Activated CD4-positive, alpha-beta T cell treated with anti-CD3 and anti-CD28 coated beads, Interleukin-2, amount 50 U/mL, for 48 hours (primary cell): ENCODE results near the gene CD44.
"Not testable (repeated sequence)": the region's sequence is repeated elsewhere in the genome, so short reads cannot be mapped to it uniquely, and the experiment has no call there.

Source experiments
- DNase-seq, 2 experiments: peaks; one replicate each; pipeline ENCODE4 v3.0.0-alpha.2; 2020

CD44 gene

DNA sequence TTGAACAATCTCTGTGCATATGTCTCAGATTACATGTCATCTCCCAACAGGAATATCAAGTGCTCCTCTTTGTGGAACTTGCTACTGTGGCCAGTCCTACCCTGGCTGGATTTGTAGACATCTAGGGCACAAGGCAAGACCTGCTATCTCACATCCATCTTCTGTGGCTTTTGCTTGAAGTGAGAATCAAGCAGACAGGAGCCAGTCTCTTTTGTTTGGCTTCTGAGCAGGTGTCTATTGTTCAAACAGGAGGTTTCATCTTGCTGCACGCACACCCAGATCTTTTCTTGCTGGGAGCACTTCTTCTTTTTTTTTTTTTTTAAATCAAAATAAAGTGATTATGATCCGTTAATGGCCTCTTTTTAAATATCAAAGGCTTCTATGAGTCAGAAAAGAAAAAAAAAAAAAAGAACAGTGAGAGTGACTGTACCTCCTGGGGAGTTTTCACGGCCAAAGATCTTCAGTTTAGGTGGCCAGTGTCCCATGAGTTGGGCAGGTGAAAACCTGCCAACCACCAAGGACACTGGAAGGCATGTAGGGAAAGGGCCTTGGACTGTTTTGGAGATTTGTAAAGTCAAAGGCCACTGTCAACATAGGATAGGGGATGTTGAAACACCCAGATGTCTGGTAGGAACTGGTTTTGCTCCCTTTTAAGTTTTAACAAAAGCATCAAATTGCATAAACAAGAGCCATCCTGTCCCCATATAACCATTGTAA lies 78.1 kb downstream of the CD44 start:
- DNase-seq = no peak

DNA sequence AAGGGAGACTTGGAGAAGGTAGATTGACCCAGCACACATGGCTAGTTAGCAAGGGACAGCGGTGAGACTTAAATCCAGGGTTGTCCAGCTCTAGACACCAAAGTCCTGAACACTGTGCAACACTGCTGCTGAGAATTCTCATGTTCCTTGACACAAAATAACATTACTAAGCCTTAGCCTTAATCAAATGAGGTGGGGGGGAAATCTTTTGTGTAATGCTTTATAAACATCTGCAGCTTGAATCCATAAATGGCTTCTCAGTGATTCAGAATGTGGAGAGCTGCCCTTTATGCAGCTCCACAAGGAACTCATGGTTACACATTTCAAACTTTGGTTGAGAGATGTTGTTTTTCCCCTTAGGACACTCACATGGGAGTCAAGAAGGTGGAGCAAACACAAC lies 80.0 kb downstream of the CD44 start:
- DNase-seq = no peak

DNA sequence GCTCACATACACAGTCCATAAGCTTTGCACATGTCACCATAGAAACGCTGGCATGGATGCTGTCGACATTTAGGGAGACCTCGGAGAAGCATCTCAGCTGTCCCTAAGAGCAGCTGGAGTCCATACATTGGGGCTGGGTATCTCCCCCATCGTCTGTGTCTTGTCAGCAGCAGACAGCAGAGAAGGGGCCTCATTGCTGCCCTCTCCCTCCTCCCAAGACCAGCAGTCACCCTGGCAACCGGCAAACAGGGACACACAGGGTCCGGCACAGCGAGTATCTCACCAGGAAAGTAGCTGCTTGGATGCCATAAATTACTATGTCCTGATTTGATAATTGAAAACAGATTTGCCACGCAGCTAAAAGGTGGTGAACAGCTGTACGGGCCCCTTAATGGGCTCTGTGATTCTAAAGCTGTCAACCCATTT lies 84.4 kb downstream of the CD44 start:
- DNase-seq = no peak

DNA sequence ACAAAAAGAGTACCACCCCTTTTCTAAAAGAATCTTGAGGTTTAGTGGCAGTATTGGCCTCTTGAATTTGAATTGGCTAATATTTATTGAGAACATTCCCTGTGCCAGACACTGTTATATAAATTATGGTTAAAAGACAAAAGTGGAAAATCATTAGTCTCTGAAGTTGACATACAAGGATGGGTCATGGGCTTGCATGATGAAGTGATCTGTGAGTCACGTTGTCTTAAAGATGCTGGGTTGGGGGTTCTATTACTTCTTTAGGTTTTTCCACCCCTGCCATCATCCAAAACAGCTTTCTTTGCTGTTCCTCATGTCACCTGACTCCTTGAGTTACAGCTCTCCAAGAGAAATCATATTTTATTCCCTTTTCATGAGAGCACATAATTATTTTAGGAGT lies 85.0 kb downstream of the CD44 start:
- DNase-seq = no peak

DNA sequence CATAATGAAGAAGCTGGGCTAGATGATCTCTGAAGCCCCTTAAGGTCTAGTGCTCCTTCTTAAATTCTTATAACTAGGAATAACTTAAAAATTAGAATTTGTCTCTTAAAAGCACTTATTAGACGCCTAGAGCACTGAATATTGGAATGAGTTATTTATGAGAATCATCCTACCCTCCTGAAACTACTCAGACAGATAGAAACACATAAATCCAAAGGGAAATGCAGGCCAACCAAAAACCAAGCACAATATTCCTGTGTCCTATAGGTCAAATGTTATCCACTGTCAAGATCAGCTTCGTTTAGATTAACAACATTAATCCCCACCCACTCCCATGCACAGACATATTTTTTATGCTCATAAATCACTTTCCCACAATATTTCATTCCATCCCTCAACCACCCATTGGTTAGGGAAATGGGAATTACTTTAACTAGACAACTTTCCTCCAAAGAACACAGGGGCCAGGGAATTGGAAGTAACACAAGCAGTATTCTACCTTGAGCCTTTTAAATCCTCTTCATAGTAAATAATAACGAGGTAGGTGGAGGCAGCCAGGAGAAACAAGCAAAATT lies 87.1 kb downstream of the CD44 start:
- DNase-seq = no peak

DNA sequence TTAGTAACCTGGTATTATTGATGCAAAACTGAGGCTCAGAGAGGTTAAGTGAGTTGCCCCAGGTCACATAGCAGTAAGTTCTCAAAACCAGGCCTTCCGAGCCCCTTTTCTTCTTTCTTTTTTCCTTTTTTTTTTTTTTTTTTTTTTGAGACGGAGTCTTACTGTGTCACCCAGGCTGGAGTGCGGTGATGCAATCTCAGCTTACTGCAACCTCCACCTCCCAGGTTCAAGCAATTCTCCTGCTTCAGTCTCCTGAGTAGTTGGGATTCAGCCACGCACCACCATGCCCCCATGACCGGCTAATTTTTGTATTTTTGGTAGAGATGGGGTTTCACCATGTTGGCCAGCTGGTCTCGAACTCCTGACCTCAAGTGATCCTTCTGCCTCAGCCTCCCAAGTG lies 87.8 kb downstream of the CD44 start:
- DNase-seq = not testable (repeated sequence)

DNA sequence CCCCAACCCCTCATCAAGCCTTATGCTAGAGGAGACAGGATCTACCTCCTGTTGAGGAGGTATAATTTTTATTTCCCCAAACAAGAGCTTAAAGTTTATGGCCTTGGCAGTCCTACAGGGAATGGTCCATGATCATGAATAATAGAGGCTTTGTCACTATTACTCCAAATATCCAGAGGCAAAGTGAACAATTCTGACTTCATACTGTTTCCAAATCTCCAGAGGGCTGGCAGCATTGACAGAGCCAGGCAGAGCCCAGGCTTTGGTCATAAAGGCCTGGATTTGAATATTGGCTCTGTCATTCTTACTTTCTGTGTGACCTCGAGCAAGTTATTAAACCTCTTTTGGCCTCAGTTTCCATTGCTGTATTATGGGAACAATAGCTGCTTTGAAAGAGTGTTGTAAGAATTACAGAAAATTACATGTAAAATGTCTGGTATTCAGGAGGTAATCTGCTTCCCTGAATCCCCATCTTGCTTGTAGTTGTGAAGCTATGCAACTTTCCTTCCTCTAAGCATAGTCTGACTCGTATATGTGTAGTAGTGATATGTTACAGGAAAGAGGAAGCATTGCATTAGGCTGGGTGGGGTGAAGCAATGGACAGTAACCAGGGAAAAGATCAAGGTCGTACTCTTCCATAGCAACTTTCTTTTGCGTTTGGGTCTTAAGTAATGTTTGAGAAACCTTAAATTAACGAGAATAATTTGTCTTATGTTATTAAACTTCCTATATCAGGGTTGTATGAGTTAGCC lies 88.8 kb downstream of the CD44 start:
- DNase-seq = no peak

DNA sequence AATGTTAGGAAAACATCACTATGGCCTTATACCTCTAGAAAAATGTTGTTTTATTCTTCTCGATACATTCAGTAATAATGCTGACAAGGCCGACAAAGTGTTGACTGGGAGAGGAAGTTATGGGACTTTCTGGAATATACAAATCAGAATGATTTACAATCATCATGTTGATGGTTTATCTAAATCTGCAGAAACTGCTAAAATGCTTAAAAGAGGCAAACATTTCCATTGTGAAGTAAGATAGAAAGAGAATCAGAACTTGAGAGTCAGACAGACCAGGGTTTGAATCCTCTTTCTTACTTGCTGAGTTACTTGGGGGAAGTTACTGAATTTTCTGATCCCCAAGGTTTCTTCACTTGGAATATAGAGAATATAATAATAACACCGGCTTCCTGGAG lies 89.4 kb downstream of the CD44 start:
- DNase-seq = no peak

DNA sequence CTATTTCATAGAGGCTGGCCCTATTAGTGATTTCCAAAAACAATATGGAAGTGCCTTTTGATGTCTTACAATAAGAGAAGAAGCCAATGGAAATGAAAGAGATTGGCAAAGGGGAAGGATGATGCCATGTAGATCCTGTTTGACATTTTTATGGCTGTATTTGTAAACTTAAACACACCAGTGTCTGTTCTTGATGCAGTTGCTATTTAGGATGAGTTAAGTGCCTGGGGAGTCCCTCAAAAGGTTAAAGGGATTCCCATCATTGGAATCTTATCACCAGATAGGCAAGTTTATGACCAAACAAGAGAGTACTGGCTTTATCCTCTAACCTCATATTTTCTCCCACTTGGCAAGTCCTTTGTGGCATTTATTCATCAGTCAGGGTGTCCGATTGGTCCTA lies 91.4 kb downstream of the CD44 start:
- no peak for DNase-seq

DNA sequence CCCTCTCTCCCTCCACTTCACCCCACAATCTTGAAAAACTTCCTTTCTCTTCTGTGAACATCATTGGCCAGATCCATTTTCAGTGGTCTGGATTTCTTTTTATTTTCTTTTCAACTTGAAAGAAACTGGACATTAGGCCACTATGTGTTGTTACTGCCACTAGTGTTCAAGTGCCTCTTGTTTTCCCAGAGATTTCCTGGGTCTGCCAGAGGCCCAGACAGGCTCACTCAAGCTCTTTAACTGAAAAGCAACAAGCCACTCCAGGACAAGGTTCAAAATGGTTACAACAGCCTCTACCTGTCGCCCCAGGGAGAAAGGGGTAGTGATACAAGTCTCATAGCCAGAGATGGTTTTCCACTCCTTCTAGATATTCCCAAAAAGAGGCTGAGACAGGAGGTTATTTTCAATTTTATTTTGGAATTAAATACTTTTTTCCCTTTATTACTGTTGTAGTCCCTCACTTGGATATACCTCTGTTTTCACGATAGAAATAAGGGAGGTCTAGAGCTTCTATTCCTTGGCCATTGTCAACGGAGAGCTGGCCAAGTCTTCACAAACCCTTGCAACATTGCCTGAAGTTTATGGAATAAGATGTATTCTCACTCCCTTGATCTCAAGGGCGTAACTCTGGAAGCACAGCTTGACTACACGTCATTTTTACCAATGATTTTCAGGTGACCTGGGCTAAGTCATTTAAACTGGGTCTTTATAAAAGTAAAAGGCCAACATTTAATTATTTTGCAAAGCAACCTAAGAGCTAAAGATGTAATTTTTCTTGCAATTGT lies 92.3 kb downstream of the CD44 start:
- no peak for DNase-seq

DNA sequence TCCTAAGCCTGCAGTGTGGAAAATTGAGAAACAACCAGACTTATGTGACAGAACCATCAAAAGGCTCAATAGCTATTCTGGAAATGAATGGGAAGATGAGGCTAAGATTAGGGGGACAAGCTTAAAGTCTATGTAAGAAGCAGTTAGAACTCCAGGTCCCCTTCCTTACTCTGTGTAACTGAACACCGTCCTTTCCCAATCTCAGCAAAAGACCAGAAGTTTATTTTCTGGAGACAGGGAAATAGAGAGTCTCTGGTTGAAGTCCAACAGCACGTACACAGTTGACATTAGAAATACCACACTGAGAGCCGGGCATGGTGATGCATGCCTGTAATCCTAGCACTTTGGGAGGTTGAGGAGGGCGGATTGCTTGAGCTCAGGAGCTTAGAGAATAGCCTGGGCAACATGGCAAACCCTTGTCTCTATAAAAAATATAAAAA lies 93.9 kb downstream of the CD44 start:
- DNase-seq = no peak

DNA sequence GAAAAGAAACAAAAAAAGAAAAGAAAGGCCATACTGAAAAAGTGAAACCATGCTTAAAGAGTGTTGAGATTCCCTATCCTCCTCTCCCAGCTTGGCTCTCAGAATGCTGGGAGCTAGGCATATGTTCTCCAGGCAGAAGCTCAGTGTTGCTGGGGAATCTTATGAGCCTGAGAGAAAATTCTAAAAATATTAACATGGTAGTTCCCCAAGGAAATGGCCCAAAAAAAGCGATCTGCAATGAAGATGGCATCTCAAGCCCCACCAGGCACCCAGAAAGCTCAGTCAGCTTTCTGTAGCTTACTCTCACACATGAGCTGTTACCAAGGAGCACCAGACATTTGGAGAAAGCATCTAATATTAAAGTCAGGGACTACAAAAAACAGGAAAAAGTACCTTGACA lies 94.5 kb downstream of the CD44 start:
- no peak for DNase-seq

DNA sequence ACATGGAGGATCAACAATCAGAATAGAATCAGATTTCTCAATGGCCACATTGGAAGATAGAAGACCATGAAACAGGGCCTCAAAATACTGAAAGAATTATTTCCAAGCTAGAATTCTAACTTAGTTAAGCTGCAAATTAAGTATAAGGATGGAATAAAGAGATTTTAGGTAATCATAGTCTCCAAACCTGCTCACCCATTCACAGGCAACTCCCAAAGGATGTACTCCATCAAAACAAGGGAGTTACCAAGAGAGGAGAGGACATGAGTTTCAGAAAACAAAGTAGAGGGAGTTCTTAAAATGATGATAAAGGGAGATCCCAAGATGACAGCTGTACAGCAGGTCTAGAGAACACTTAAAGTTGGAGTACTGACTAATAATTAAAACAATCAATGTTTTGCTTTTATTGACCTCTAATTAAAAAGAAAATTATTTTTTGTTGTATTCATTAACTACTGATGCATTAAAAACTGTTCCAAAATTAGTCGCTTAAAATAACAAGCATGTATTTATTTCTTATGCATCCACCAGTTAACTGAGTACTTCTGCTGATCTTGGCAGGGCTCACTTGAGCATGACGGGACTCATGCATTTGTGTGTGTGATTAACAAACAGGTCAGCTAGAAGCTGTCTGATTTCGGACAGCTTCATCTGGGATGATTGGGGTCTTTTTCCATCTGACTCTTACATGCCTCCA lies 95.6 kb downstream of the CD44 start:
- no peak for DNase-seq

DNA sequence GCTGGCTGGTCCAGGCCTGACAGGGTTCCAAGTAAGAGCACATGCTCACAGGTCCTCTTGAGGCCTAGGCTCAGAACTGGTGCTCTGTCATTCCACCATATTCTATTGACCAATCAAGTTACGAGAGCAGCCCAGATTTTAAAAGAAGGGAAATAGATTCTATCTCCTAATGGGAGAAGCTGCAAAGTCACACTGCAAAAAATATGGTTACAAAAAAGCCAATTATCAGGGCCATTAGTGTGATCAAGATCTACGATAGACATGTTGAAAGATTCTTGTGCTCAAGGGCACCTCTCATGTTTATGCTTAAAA lies 96.1 kb downstream of the CD44 start:
- DNase-seq = no peak

DNA sequence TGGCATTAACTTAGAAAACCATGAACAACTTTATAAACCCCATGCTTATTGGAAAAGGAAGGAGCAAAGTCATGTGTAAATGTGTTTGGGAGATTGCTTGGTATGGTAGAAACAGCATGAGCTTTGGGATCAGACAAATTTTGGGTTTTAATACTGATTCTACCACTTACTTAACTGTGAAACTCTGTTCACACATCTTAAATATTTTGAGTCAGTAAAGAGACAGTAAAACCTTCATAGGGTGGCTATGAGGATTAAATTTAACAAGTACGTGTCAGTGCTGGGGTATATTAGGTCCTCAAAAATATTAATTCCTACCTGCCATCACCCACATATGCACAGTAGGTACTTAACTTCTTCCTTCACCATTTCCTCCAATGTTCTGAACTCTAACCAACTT lies 96.5 kb downstream of the CD44 start:
- DNase-seq = no peak

DNA sequence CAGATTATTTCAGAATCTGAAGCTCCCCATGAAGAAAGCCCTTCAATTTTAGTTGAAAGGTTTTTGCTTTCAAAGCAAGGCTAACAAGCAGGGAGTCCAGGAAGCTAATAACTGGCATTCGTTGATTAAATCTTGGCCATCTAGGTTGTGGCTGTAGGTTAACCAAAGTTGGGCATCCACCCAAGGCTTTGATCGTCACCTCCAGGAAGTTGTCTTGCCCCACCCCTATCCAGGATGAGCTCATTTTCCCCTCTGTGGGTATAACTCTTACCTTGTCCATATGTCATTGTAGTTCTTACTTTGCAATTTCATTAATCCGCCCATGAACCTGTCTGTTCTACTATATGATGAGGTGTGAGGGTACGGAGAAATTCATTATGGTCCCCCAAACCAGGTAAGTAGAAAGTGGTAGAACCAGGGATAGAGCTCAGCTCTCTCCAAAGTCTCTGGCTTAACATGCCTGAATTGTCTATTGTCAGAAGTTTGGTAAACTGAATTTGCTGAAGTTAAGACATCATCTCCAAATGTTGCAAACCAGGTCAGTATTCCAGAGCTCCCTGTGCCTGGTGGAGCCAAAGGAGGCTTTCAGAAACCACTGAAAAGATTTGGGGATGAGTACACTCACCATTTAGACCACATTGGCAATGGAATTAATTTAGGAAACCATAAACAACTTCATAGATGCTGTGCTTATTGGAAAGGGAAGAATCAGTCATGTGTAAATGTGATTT lies 97.1 kb downstream of the CD44 start:
- DNase-seq = peak; percentile 50 to 74

DNA sequence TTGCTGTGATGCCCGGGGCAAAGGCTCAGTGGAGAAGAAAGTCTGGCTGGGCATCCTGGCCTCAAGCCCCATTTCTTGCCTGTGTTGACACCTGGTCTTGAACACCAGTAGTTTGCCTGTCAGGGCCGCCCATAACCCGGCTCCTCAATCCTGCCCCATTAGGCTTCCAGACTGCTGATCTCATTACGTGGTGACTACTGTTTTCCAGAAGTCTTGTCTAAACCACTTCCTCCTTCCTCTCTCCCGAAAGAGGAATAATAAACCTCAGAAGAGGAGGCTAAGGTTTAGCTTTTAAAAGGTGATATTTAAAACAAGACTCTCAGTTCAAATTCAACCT lies 97.7 kb downstream of the CD44 start:
- DNase-seq = no peak

DNA sequence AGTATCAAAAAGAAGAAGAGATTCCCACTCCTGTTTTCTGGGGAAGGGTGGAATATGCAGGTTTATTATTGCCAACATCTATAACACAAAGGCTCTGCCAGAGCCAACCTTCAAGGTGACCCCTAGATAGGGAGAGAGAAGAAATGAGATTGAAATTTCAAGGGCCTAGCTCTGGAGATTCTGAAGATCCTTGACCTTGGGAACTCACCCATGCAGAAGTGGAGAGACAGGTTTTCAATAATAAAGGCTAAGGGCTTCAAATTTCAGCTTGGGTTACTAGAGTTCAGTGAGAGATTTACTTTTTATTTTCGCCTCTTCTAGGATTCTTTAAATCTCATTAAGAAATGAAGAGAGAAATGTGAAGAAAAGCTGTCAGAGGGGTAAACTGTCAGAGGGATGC lies 98.4 kb downstream of the CD44 start:
- no peak for DNase-seq

DNA sequence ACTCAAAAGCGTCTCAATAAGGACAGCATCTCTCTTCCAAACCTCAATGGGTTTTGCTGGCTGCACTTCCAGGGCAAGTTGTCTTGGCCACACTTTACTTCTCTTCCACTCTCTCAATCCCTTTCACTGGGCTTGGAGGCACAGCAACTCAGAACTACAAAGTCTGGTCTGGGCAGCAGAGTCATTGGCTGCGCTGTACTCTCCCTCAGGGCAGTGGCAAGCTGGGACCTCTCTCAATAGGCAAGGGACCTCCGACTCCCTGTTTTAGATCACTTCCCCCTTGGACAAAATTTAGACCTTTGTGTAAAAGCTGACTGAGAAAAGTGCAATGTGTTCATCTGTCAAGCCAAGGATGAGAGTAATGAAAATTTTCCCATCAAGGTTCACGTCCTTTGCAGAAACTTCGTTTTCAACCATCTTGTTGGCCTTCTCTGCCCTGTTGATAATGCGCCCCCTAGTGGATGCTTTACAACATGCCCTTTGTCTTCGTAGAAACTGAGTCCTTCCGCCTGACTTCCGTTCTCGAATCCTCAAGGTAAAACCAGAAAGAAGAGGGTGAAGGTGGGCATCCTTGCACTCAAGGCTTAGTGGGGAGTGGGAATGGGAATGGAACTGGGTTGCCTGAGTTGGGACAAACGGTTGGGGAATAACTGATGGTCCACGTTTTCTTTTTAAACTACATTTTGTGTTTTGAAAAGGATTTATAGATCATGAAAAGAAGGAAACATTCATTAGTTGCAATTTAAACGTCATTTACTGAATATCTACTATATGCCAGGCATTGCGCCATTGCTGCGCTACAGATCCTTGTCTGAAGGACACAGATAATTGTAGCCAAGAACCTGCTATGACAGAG lies 99.1 kb downstream of the CD44 start:
- peak; percentile 48 to 59 for DNase-seq

DNA sequence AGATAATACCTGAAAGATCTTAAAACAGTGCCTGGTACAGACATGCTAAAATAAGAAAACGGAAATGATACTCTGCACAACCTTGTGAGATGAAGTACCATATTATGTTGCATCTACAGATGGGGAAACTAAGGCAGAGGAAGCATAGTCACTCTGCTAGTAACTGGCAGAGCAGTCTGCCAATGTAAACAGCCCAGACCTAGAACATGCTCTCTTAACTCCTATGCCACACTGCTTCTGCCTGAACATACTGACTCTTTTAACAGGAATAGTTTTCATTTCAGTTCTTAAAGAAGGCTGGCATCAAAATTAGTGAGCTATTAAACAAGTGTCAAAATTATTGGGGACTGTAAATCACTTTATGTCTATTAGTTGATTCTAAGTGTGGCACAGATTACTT lies 99.9 kb downstream of the CD44 start:
- DNase-seq = no peak

DNA sequence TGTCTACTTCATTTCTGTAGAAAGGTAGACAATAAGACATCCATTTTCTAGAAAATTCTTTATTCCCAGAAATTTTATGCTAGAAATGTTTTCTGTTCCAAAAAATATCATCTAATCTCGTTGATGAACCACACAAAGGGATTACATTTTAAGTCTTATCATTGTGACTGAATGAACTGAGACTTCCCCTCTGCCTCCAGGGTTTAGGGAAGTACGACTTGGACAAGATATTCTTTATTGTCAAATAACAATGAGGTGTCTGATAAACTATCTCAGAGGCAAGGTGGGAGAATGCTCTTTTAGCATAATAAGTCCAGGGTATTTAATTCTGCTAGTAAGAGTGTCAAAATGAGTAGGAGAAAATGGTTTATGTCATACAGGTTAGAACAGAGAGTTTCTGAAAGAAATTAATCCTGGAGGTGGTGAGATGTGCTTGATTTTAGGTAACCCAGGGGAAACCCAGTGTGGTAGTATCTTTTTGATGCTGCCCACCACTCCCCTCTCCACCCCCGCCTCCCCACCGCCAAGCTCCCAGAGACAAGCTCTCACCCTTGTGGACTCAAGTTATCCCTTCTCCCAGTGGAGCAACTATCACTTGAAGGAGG lies 100.6 kb downstream of the CD44 start:
- DNase-seq = no peak
